ENCODE measurements around the gene LRP1-AS. TPM values are rescaled to one million over a fixed set of nuclear protein-coding genes. Genes with fewer than 3 reads are reported as not detected.

The LRP1-AS gene
- total RNA-seq (not detected in 2 replicates), polyA plus RNA-seq (0.59 TPM in 1 of 2 replicates, not detected in the other)

- Histone ChIP-seq H3K27me3 (no peaks in the 10 kb centered on the region), H3K4me2 (peak within 1 kb of the TSS; percentile 71), H3K9me2 (replicated peaks; ENCODE audit: insufficient read depth) (no peaks in the 10 kb centered on the region), H3K4me1 (ENCODE audit: insufficient read depth) (peaks cover 68% of the 10 kb centered on the region), H3K9me3 (ENCODE audit: low read depth) (no peaks in the 10 kb centered on the region), H2AFZ (no peak within 1 kb of the TSS), H4K20me1 (ENCODE audit: insufficient read depth, poor library complexity, severe bottlenecking) (no peaks in the 10 kb centered on the region), H3K27ac (peak within 1 kb of the TSS; percentile 98), H3K36me3 (replicated peaks; ENCODE audit: insufficient read depth, low read depth) (no peaks in the 10 kb centered on the region), H3K4me3 (no peak within 1 kb of the TSS), H3K79me2 (peaks cover 47% of the 10 kb centered on the region)
- DNase-seq (ENCODE audit: low spot score), result peak; percentile 83
- 46% methylated on average over 7 of the region's 8 CpGs for WGBS (ENCODE audit: low lambda C conversion rate, missing lambda C conversion rate)
- TF ChIP-seq EZH2 (IDR thresholded peaks at IDR 0.05; ENCODE audit: borderline replicate concordance) (no peak), EZH2phosphoT487 (IDR thresholded peaks at IDR 0.05; ENCODE audit: low read depth, severe bottlenecking, unreplicated experiment) (no peak), CTCF (IDR thresholded peaks at IDR 0.05; ENCODE audit: poor library complexity) (no peak)
Measured at GRCh38 chr12:57146961-57147944, at the start of gene LRP1-AS. LRP1-AS (minus strand) TSS chr12:57147619.

- WGBS (ENCODE audit: low lambda C conversion rate, missing lambda C conversion rate), result 97% methylated on average over 22 of the region's 22 CpGs
- no peak for DNase-seq (ENCODE audit: low spot score)
- no peaks in the 10 kb centered on the region for H3K9me3 ChIP-seq (ENCODE audit: low read depth)
- H3K27me3 ChIP-seq, result no peaks in the 10 kb centered on the region
- H3K36me3 ChIP-seq (replicated peaks; ENCODE audit: insufficient read depth, low read depth), result no peaks in the 10 kb centered on the region
- H3K4me3 ChIP-seq, result no peak overlapping the region
- no peaks in the 10 kb centered on the region for H3K79me2 ChIP-seq
- H3K27ac ChIP-seq, result no peak overlapping the region
- H3K9me2 ChIP-seq (replicated peaks; ENCODE audit: insufficient read depth), result no peaks in the 10 kb centered on the region
- no peak for TF ChIP-seq EZH2phosphoT487 (IDR thresholded peaks at IDR 0.05; ENCODE audit: low read depth, severe bottlenecking, unreplicated experiment)
- TF ChIP-seq CTCF (IDR thresholded peaks at IDR 0.05; ENCODE audit: poor library complexity), result no peak
- no peak for TF ChIP-seq EZH2 (IDR thresholded peaks at IDR 0.05; ENCODE audit: borderline replicate concordance)
- H3K4me2 ChIP-seq, result no peak overlapping the region
- H3K4me1 ChIP-seq (ENCODE audit: insufficient read depth), result no peaks in the 10 kb centered on the region
- H2AFZ ChIP-seq, result no peak overlapping the region
- H4K20me1 ChIP-seq (ENCODE audit: insufficient read depth, poor library complexity, severe bottlenecking), result no peaks in the 10 kb centered on the region
Measured at GRCh38 chr12:57196956-57197355, 49.5 kb upstream of the LRP1-AS start.

GRCh38 chr12:57196439-57196838 lies 49.0 kb upstream of the LRP1-AS start:
- Histone ChIP-seq H3K79me2 (no peaks in the 10 kb centered on the region), H3K9me2 (replicated peaks; ENCODE audit: insufficient read depth) (no peaks in the 10 kb centered on the region), H3K27ac (no peak overlapping the region), H3K9me3 (ENCODE audit: low read depth) (no peaks in the 10 kb centered on the region), H3K27me3 (no peaks in the 10 kb centered on the region), H3K4me1 (ENCODE audit: insufficient read depth) (no peaks in the 10 kb centered on the region), H3K36me3 (replicated peaks; ENCODE audit: insufficient read depth, low read depth) (no peaks in the 10 kb centered on the region), H2AFZ (no peak overlapping the region), H3K4me3 (no peak overlapping the region), H4K20me1 (ENCODE audit: insufficient read depth, poor library complexity, severe bottlenecking) (no peaks in the 10 kb centered on the region), H3K4me2 (no peak overlapping the region)
- TF ChIP-seq CTCF (IDR thresholded peaks at IDR 0.05; ENCODE audit: poor library complexity), result no peak
- TF ChIP-seq EZH2 (IDR thresholded peaks at IDR 0.05; ENCODE audit: borderline replicate concordance), result no peak
- TF ChIP-seq EZH2phosphoT487 (IDR thresholded peaks at IDR 0.05; ENCODE audit: low read depth, severe bottlenecking, unreplicated experiment), result no peak
- DNase-seq (ENCODE audit: low spot score), result no peak
- 80% methylated on average over 3 of the region's 4 CpGs for WGBS (ENCODE audit: low lambda C conversion rate, missing lambda C conversion rate)

Data from hepatocyte (in vitro differentiated cells).